Erythroblast (primary cell): ENCODE measurements around the gene MAD1L1.

Experiments
- GATA1 ChIP-seq: IDR thresholded peaks from 2 replicates; pipeline ENCODE4 v1.6.1; 2011; ENCODE audit warnings: low read depth, mild to moderate bottlenecking, control low read depth, low read length, moderate library complexity
- POLR2A ChIP-seq: IDR thresholded peaks from 2 replicates; pipeline ENCODE4 v1.6.1; 2011; ENCODE audit warnings: mild to moderate bottlenecking, low read length

DNA sequence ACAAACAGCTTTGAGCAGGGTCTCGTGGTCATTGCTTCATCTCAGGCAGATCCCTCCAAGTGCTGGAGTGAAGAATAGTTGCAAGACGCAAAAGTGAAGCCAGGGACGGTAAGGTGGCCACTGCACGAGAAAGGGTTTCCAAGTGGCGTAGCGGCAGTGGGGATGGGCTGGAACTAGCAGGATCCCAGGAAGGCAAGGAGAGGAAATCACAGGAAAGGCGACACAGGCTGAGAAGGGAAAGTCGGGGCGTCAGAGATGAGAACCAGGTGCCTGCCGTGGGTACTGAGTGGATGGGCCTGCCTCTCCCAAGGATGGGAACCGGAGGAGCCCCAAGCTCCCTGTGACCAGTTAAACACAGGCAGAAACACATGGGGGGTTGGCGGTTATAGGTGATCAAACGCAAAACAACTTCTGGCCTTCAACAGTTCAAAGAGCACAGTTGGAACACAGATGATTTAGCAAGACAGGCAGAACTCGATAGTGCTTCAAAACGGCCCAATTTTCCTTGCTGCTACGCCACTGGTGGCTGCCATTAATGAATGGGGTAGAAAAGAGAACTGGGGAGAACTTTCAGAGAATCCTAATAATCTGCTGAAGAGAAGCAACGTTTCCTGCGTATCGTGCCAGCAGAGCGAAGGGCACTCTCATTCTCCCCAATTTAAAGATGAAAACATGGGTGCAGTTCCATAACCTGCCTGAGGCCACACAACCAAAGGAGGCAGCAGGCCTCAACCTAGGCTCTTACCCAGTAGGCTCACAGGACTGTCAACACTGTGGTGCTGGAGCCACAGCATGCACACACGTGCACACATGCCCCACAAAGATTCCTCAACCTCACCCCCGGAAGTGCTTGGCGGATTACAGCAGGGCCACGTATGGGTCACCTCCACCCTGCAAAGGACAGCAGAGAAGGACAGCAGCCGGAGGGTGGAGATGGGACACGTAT is 61.9 kb downstream of the MAD1L1 start:
- TF ChIP-seq POLR2A = no peak
- no peak for TF ChIP-seq GATA1
